ENCODE data around the gene MEP1A.

DNA sequence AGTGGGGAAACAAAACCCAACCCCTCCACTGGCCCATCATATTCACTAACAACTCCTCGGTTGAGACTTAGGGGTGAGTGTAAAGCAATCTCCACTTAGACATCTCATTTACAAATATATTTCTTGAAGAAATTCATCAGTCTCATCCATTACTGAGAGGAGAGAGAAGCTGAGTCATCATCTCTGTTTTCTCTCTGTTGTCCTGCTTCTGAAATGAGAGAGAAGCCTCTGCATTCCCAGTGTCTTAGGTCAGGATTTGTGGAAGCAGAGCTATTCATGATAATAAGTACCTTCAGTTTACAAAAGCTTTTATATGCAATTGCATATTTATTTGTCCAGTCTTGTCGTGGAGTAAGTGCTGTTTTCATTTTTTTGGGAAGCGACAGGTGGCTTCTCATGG, 879 bp downstream of the MEP1A start:
- no peak for TF ChIP-seq CTCF (IDR thresholded peaks at IDR 0.05)
- no peak for TF ChIP-seq POLR2A (IDR thresholded peaks at IDR 0.05)

Data from esophagus squamous epithelium (tissue), 4 donors.